Motor neuron (in vitro differentiated cells): Measurements from ENCODE around the gene CNNM2. TPM values are rescaled to one million over a fixed set of nuclear protein-coding genes. Genes with fewer than 3 reads are reported as not detected.
A peak's percentile ranks its signal among the peaks of the same experiment; 100 is the strongest.

Experiments
- ATAC-seq, 8 experiments: fragments of 200-7000 bp; cut with Tn5 transposase; replicated peaks in 6 of 8; 2 replicates each; pipeline ENCODE4 v1.8.0; 2021; ENCODE audit warnings: mild to moderate bottlenecking in 8 of 8, moderate library complexity in 8 of 8
- H3K27ac ChIP-seq, 2 donors: fragments of 250-450 bp; sonication (Bioruptor Pico); 2 replicates each; pipeline ENCODE4 v1.9.0; 2021; ENCODE audit warnings: antibody characterized with exemption in 2 of 2, mild to moderate bottlenecking in 2 of 2, moderate library complexity in 1 of 2
- H3K4me1 ChIP-seq, 2 donors: fragments of 250-450 bp; sonication (Bioruptor Pico); replicated peaks in 1 of 2; 2 replicates each; pipeline ENCODE4 v1.6.1; 2021; ENCODE audit warnings: antibody characterized with exemption in 2 of 2, mild to moderate bottlenecking in 2 of 2, moderate library complexity in 1 of 2
- H3K4me3 ChIP-seq, 5 donors: fragments of 250-450 bp; sonication (Bioruptor Pico); 2 replicates each; pipeline ENCODE4 v1.9.0; 2021; ENCODE audit warnings: antibody characterized with exemption in 5 of 5, mild to moderate bottlenecking in 5 of 5, moderate library complexity in 4 of 5
- WGBS, 10 experiments: fragments of 450-650 bp; shearing (Covaris generic); methylation state at CpG; one replicate each; pipeline ENCODE4 v1.0.0; 2022; 5-methylcytosine and 5-hydroxymethylcytosine counted together
- in situ Hi-C, 9 experiments: fragments of 400-800 bp; cut with MboI; loops; one replicate each; pipeline ENCODE4 v1.15.0; 2021; ENCODE audit warnings: low sequenced_read_pairs in 9 of 9, low pct_unique_long_range_greater_than_20kb in 2 of 9; ENCODE audit not compliant: unreplicated experiment in 9 of 9
- total RNA-seq, 8 experiments: library from RNA; unstranded; fragments of 300-600 nt; gene quantifications; 2 replicates each; pipeline versions ENCODE4 v1.2.3 to v1.2.4, GENCODE V29; 2022

Gene CNNM2
- total RNA-seq, 8 experiments from 2014 or later, result 4.4 to 11.4 (median 6.2) TPM

GRCh38 chr10:103086799-103087198 lies 168.7 kb downstream of the CNNM2 start:
- in situ Hi-C loops, result loop anchor here in 1 of 9 experiments (25.0 kb wide), 1 partner anchor 151 kb away; the partner anchor contains the start of gene RPEL1
- WGBS, 10 experiments, result 85 to 100% (median 100%) methylated on average over 1 to 2 of the region's 2 CpGs; no CpG with 5 or more reads in 3 of the 10 experiments
- no peaks in the 10 kb centered on the region for H3K4me1 ChIP-seq
- no peak overlapping the region for H3K27ac ChIP-seq
- H3K4me3 ChIP-seq, result no peak overlapping the region
- ATAC-seq, result peak in 1 of 8 experiments; percentile 70

- Histone ChIP-seq H3K4me3 (no peak overlapping the region), H3K4me1 (no peaks in the 10 kb centered on the region), H3K27ac (no peak overlapping the region)
- WGBS, 10 experiments, result 79 to 98% (median 88%) methylated on average over 3 to 8 of the region's 10 CpGs; no CpG with 5 or more reads in 3 of the 10 experiments
- ATAC-seq, result no peak
- in situ Hi-C loops, result loop anchor here in 1 of 9 experiments (25.0 kb wide), 1 partner anchor 148 kb away; the partner anchor contains the start of gene RPEL1
Measured at GRCh38 chr10:103089493-103089892, 171.4 kb downstream of the CNNM2 start.

- no peak for ATAC-seq
- in situ Hi-C loops, result loop anchor here in 1 of 9 experiments (25.0 kb wide), 1 partner anchor 146 kb away; the partner anchor contains the start of gene RPEL1
- Histone ChIP-seq H3K27ac (no peak overlapping the region), H3K4me1 (no peaks in the 10 kb centered on the region), H3K4me3 (no peak overlapping the region)
- WGBS, 10 experiments, result 80 to 100% (median 100%) methylated on average over 1 to 6 of the region's 7 CpGs; no CpG with 5 or more reads in 3 of the 10 experiments
Measured at GRCh38 chr10:103090911-103091310, 172.8 kb downstream of the CNNM2 start.

- Histone ChIP-seq H3K27ac (no peak overlapping the region), H3K4me1 (no peaks in the 10 kb centered on the region), H3K4me3 (no peak overlapping the region)
- in situ Hi-C loops, result loop anchor here in 1 of 9 experiments (25.0 kb wide), 1 partner anchor 142 kb away; the partner anchor contains the start of gene RPEL1
- ATAC-seq, result no peak
Measured at GRCh38 chr10:103095005-103095404, 176.9 kb downstream of the CNNM2 start.

GRCh38 chr10:103096130-103096529 lies 178.0 kb downstream of the CNNM2 start:
- in situ Hi-C loops, result loop anchor here in 1 of 9 experiments (25.0 kb wide), 1 partner anchor 141 kb away; the partner anchor contains the start of gene RPEL1
- 75 to 100% (median 80%) methylated on average over 1 to 3 of the region's 3 CpGs; no CpG with 5 or more reads in 2 of the 10 experiments for WGBS, 10 experiments
- H3K27ac ChIP-seq, result no peak overlapping the region

GRCh38 chr10:103098240-103098639 lies 180.1 kb downstream of the CNNM2 start:
- in situ Hi-C loops, result loop anchor here in 1 of 9 experiments (25.0 kb wide), 1 partner anchor 139 kb away; the partner anchor contains the start of gene RPEL1
- Histone ChIP-seq H3K4me3 (no peak overlapping the region), H3K4me1 (no peaks in the 10 kb centered on the region), H3K27ac (no peak overlapping the region)
- ATAC-seq, result peak in 3 of 8 experiments; percentile 39 to 66 (median 51)

More at GRCh38 chr10:103096130-103096529, 178.0 kb downstream of the CNNM2 start:
- Histone ChIP-seq H3K4me3 (no peak overlapping the region), H3K4me1 (no peaks in the 10 kb centered on the region)
- ATAC-seq, result no peak

- no peak for ATAC-seq
- Histone ChIP-seq H3K27ac (no peak overlapping the region), H3K4me3 (no peak overlapping the region), H3K4me1 (no peaks in the 10 kb centered on the region)
- in situ Hi-C loops, result no loop called here
- 0 to 100% (median 78%) methylated on average over 1 to 2 of the region's 2 CpGs; no CpG with 5 or more reads in 5 of the 10 experiments for WGBS, 10 experiments
Measured at GRCh38 chr10:103100620-103101019, 182.5 kb downstream of the CNNM2 start.

- H3K4me1 ChIP-seq, result no peaks in the 10 kb centered on the region
- ATAC-seq, result no peak
- WGBS, 10 experiments, result 88 to 100% (median 97%) methylated on average over 1 to 3 of the region's 3 CpGs; no CpG with 5 or more reads in 6 of the 10 experiments
- no peak overlapping the region for H3K27ac ChIP-seq
- in situ Hi-C loops, result no loop called here
- no peak overlapping the region for H3K4me3 ChIP-seq
Measured at GRCh38 chr10:103102195-103102594, 184.1 kb downstream of the CNNM2 start.

GRCh38 chr10:103103989-103104388 lies 185.9 kb downstream of the CNNM2 start:
- WGBS, 10 experiments, result 64 to 100% (median 89%) methylated on average over 1 to 2 of the region's 2 CpGs; no CpG with 5 or more reads in 1 of the 10 experiments
- in situ Hi-C loops, result no loop called here
- H3K27ac ChIP-seq, result no peak overlapping the region

GRCh38 chr10:103104721-103105120 lies 186.6 kb downstream of the CNNM2 start:
- in situ Hi-C loops, result no loop called here
- 0 to 50% (median 30%) methylated on average over 1 to 2 of the region's 2 CpGs; no CpG with 5 or more reads in 1 of the 10 experiments for WGBS, 10 experiments
- Histone ChIP-seq H3K4me3 (no peak overlapping the region), H3K27ac (no peak overlapping the region), H3K4me1 (no peaks in the 10 kb centered on the region)
- ATAC-seq, result no peak

More at GRCh38 chr10:103103989-103104388, 185.9 kb downstream of the CNNM2 start:
- H3K4me1 ChIP-seq, result no peaks in the 10 kb centered on the region
- no peak for ATAC-seq
- H3K4me3 ChIP-seq, result no peak overlapping the region

GRCh38 chr10:103105462-103105861 lies 187.4 kb downstream of the CNNM2 start:
- H3K4me3 ChIP-seq, result no peak overlapping the region

GRCh38 chr10:103106539-103106938 lies 188.4 kb downstream of the CNNM2 start:
- no peak for ATAC-seq
- Histone ChIP-seq H3K4me1 (no peaks in the 10 kb centered on the region), H3K4me3 (no peak overlapping the region), H3K27ac (no peak overlapping the region)
- in situ Hi-C loops, result no loop called here

More at GRCh38 chr10:103105462-103105861, 187.4 kb downstream of the CNNM2 start:
- Histone ChIP-seq H3K27ac (no peak overlapping the region), H3K4me1 (no peaks in the 10 kb centered on the region)
- in situ Hi-C loops, result no loop called here
- ATAC-seq, result no peak
- 71 to 100% (median 100%) methylated on average over 1 of the region's 1 CpG; no CpG with 5 or more reads in 5 of the 10 experiments for WGBS, 10 experiments

- 83 to 100% (median 96%) methylated on average over 1 to 2 of the region's 2 CpGs; no CpG with 5 or more reads in 1 of the 10 experiments for WGBS, 10 experiments
- no peaks in the 10 kb centered on the region for H3K4me1 ChIP-seq
- H3K27ac ChIP-seq, result no peak overlapping the region
- in situ Hi-C loops, result no loop called here
- H3K4me3 ChIP-seq, result no peak overlapping the region
- ATAC-seq, result no peak
Measured at GRCh38 chr10:103109821-103110220, 191.7 kb downstream of the CNNM2 start.

GRCh38 chr10:103110407-103110806 lies 192.3 kb downstream of the CNNM2 start:
- in situ Hi-C loops, result no loop called here
- Histone ChIP-seq H3K4me1 (no peaks in the 10 kb centered on the region), H3K4me3 (no peak overlapping the region), H3K27ac (no peak overlapping the region)
- no peak for ATAC-seq
